Heart left ventricle (tissue), 16 donors: ENCODE data around the gene MBL2. TPM values are rescaled to one million over a fixed set of nuclear protein-coding genes. Genes with fewer than 3 reads are reported as not detected.

ENCODE experiments used
- ATAC-seq, 4 donors: fragments of 200-7000 bp; cut with Tn5 transposase; one replicate each; pipeline ENCODE4 v1.9.1; 2020 to 2022; ENCODE audit warnings: moderate library complexity in 4 of 4, mild to moderate bottlenecking in 3 of 4, moderate number of reproducible peaks in 1 of 4
- DNase-seq, 5 donors: peaks; one replicate each; pipeline ENCODE4 v3.0.0-alpha.2; 2020
- H3K27ac ChIP-seq, 12 donors: fragments of 200-600 bp; sonication (generic) in 4 of 12; one replicate each; pipeline versions ENCODE4 v1.5.0 to v1.8.0; 2016 to 2022; ENCODE audit warnings: mild to moderate bottlenecking in 2 of 12
- H3K27me3 ChIP-seq, 9 donors: fragments of 200-600 bp; sonication (generic) in 2 of 9; one replicate each; pipeline versions ENCODE4 v1.5.1 to v1.8.0; 2016 to 2022; ENCODE audit warnings: mild to moderate bottlenecking in 3 of 9
- H3K36me3 ChIP-seq, 9 donors: fragments of 200-600 bp; sonication (generic) in 2 of 9; one replicate each; pipeline versions ENCODE4 v1.5.0 to v1.8.0; 2018 to 2022; ENCODE audit warnings: mild to moderate bottlenecking in 2 of 9
- H3K4me1 ChIP-seq, 12 donors: fragments of 200-600 bp; sonication (generic) in 4 of 12; one replicate each; pipeline versions ENCODE4 v1.5.0 to v1.8.0; 2016 to 2022; ENCODE audit warnings: mild to moderate bottlenecking in 3 of 12
- H3K4me3 ChIP-seq, 12 donors: fragments of 200-600 bp; sonication (generic) in 4 of 12; one replicate each; pipeline versions ENCODE4 v1.5.0 to v1.8.0; 2017 to 2022; ENCODE audit warnings: mild to moderate bottlenecking in 9 of 12, moderate library complexity in 4 of 12
- H3K9me3 ChIP-seq, 12 donors: fragments of 200-600 bp; sonication (generic) in 4 of 12; one replicate each; pipeline versions ENCODE4 v1.5.0 to v1.8.0; 2016 to 2022; ENCODE audit warnings: mild to moderate bottlenecking in 1 of 12
- CTCF ChIP-seq, 12 donors: fragments of 200-600 bp; sonication (generic) in 4 of 12; IDR thresholded peaks; one replicate each; pipeline versions ENCODE4 v1.5.0 to v1.8.0; 2018 to 2022; ENCODE audit warnings: antibody characterized with exemption in 12 of 12, mild to moderate bottlenecking in 5 of 12
- POLR2A ChIP-seq, 2 donors: fragments of 450-650 bp; IDR thresholded peaks; one replicate each; pipeline ENCODE4 v1.6.1; 2017; ENCODE audit warnings: antibody characterized with exemption in 2 of 2, mild to moderate bottlenecking in 2 of 2, moderate library complexity in 2 of 2
- WGBS, 4 donors: extraction: QIAGEN DNeasy Blood & Tissue Kit in 2 of 4; methylation state at CpG; one replicate each; pipeline versions ENCODE4 v1.1.5 to v1.1.7; 2013 to 2018; 5-methylcytosine and 5-hydroxymethylcytosine counted together
- intact Hi-C, 10 donors: fragments of 100-400 bp; cut with DNase I; formaldehyde crosslinking; loops; one replicate each; pipeline versions ENCODE4 v1.11.1 to v1.14.2; 2022
- polyA plus RNA-seq, 2 donors: library from polyadenylated mRNA; stranded (reverse); fragments of 200-250 nt; gene quantifications; one replicate each; pipeline ENCODE4 v1.2.3, GENCODE V29; 2013
- total RNA-seq, 9 donors: library from RNA; depleted of rRNA in 2 of 9; stranded (reverse); fragments of >200 nt in 2 of 9; fragmentation: NEBNext Ultra II Directional in 3 of 9; extraction: Animal tissue kit (Norgen Biotek cat#: 25700) in 3 of 9; gene quantifications; one replicate each; pipeline versions ENCODE4 v1.1.0 to v1.2.4, GENCODE V29; 2016 to 2023
- donor health status: ischemic (EF 13 %, LVEDD 7.1; RV severe dilation, severe dysfunction).
- donor health status: healthy with polysubstance abuse.
- donor health status: DM: no; HTN: yes; CAD: no.
- donor health status: DM: no; HTN: no; CAD: no.
- donor health status: ischemic (EF 25% LVEDD 6.9; RV normal size, moderate dysfunction).
- donor health status: ischemic (EF 25% LVEDD 5.7; RV mildly dilated, moderate dysfunction).
- donor health status: healthy.
- donor health status: DM: yes; HTN: yes; CAD: no.
- donor health status: ischemic (EF 35%, LVEDD 5.7; RV mildly dilated, moderate dysfunction).
- donor health status: nonischemic (EF 11% LVEDD 7.7; RV severe dilation, severe dysfunction).
- donor health status: DM: yes; HTN: yes; CAD: no.
- donor health status: PGD.
- donor health status: ischemic (EF 29% LVEDD 5.4; RV normal size, mild dysfunction).
- donor health status: nonischemic (EF 23%, LVEDD 6.1; RV moderate dilation, normal function).

Gene MBL2
- total and polyA plus RNA-seq, 11 donors: not detected

GRCh38 chr10:52742731-52743130, 29.9 kb downstream of the MBL2 start:
- Histone ChIP-seq H3K27ac (no peak overlapping the region), H3K36me3 (no peaks in the 10 kb centered on the region), H3K4me1 (no peaks in the 10 kb centered on the region), H3K4me3 (no peak overlapping the region), H3K27me3 (no peaks in the 10 kb centered on the region), H3K9me3 (no peaks in the 10 kb centered on the region)
- DNase-seq (no peak), ATAC-seq (no peak)
- WGBS, 4 donors: 50 to 73% (median 66%) methylated on average over 3 of the region's 3 CpGs
- no peak for TF ChIP-seq POLR2A (IDR thresholded peaks at IDR 0.05)
- no peak for TF ChIP-seq CTCF (IDR thresholded peaks at IDR 0.05)
- intact Hi-C loops: loop anchor here in 3 of 10 donors (5.0 kb wide), 1 partner anchor 40 kb away; no protein-coding TSS in a partner anchor

DNA sequence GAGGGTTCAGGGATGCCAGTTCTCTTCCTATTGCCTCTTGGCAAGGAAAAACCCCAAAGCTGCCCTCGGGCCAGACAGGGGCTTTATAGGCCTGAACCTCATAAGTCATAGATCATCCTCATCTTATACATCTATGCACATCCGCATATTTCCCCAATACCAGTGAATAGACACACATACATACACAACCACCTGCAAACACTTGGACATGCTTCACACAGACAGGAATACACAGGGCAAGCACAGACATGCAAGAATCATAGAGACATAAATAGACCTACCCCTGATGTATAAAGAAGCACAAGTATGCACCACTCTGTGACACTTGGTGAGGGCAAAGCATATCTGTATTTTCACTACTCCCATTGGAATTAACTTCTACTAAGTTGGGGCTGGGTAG, 30.7 kb downstream of the MBL2 start:
- intact Hi-C loops: loop anchor here in 6 of 10 donors (2.0 to 5.0 kb wide), 3 partner anchors 37 to 40 kb away; no protein-coding TSS in a partner anchor
- Histone ChIP-seq H3K9me3 (no peaks in the 10 kb centered on the region), H3K27me3 (no peaks in the 10 kb centered on the region), H3K4me1 (no peaks in the 10 kb centered on the region), H3K27ac (no peak overlapping the region), H3K36me3 (no peaks in the 10 kb centered on the region), H3K4me3 (no peak overlapping the region)
- DNase-seq (no peak), ATAC-seq (no peak)
- WGBS, 4 donors: 84 to 92% (median 87%) methylated on average over 2 of the region's 2 CpGs
- TF ChIP-seq POLR2A (IDR thresholded peaks at IDR 0.05) (no peak), CTCF (IDR thresholded peaks at IDR 0.05) (no peak)

- no peaks in the 10 kb centered on the region for H3K36me3 ChIP-seq
- H3K27ac ChIP-seq: no peak overlapping the region
- ATAC-seq (peak in 1 of 4 donors; percentile 14), DNase-seq (no peak)
- no peaks in the 10 kb centered on the region for H3K27me3 ChIP-seq
- H3K9me3 ChIP-seq: peaks cover 0 to 3% (median 0%) of the 10 kb centered on the region in 12 donors
- TF ChIP-seq CTCF (IDR thresholded peaks at IDR 0.05): peak; percentile 48 to 82 (median 71)
- TF ChIP-seq POLR2A (IDR thresholded peaks at IDR 0.05): no peak
- intact Hi-C loops: loop anchor here in 6 of 10 donors (2.0 to 5.0 kb wide), 3 partner anchors 38 to 41 kb away; no protein-coding TSS in a partner anchor
- H3K4me3 ChIP-seq: no peak overlapping the region
- no peaks in the 10 kb centered on the region for H3K4me1 ChIP-seq
- WGBS, 4 donors: 58 to 68% (median 63%) methylated on average over 5 of the region's 5 CpGs
Observed at GRCh38 chr10:52740913-52741675, 31.5 kb downstream of the MBL2 start.

GRCh38 chr10:52740155-52740549, 32.4 kb downstream of the MBL2 start:
- TF ChIP-seq CTCF (IDR thresholded peaks at IDR 0.05) (no peak), POLR2A (IDR thresholded peaks at IDR 0.05) (no peak)
- intact Hi-C loops: loop anchor here in 6 of 10 donors (2.0 to 5.0 kb wide), 3 partner anchors 39 to 42 kb away; no protein-coding TSS in a partner anchor
- ATAC-seq: no peak
- H3K4me3 ChIP-seq: no peak overlapping the region
- no peaks in the 10 kb centered on the region for H3K36me3 ChIP-seq
- peaks cover 0 to 5% (median 0%) of the 10 kb centered on the region in 12 donors for H3K9me3 ChIP-seq
- DNase-seq: no peak
- 86 to 100% (median 93%) methylated on average over 1 of the region's 1 CpG for WGBS, 4 donors
- no peaks in the 10 kb centered on the region for H3K27me3 ChIP-seq
- no peaks in the 10 kb centered on the region for H3K4me1 ChIP-seq
- no peak overlapping the region for H3K27ac ChIP-seq
